GM11168 (cell line): Measurements from ENCODE around the gene ATP10A.
"Not testable (repeated sequence)": the region's sequence is repeated elsewhere in the genome, so short reads cannot be mapped to it uniquely, and the experiment has no call there.

Experiments
- in situ Hi-C: fragments of 300-500 bp; cut with MboI; formaldehyde crosslinking; loops from one replicate; pipeline ENCODE4 v1.12.0; 2022; ENCODE audit warnings: low sequenced_read_pairs; ENCODE audit not compliant: unreplicated experiment

ATP10A gene

GRCh38 chr15:25780479-25781255 lies 82.5 kb downstream of the ATP10A start:
- in situ Hi-C loops: no loop called here

DNA sequence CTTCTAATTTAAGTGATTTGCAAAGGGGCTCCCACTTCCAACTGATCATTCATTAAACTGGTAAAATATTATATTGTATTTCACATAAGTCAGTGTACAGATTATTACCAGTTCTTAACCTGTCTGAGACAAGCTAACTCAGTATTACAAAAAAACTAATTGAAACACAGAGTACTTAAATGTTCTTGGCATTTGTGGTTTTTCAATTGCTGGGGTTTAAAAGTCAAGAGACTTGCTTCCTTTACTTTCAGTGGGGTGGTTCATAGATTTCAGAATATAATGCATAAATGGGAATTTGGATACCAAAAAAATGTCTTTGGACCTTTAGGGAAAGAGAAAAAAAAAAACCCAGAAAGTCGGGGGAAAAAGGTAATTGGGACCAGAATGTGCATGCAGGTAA lies 85.0 kb downstream of the ATP10A start:
- in situ Hi-C loops: no loop called here

- in situ Hi-C loops: no loop called here
Measured at GRCh38 chr15:25777037-25777436, 86.1 kb downstream of the ATP10A start.

GRCh38 chr15:25776071-25776746 lies 86.9 kb downstream of the ATP10A start:
- in situ Hi-C loops: no loop called here

DNA sequence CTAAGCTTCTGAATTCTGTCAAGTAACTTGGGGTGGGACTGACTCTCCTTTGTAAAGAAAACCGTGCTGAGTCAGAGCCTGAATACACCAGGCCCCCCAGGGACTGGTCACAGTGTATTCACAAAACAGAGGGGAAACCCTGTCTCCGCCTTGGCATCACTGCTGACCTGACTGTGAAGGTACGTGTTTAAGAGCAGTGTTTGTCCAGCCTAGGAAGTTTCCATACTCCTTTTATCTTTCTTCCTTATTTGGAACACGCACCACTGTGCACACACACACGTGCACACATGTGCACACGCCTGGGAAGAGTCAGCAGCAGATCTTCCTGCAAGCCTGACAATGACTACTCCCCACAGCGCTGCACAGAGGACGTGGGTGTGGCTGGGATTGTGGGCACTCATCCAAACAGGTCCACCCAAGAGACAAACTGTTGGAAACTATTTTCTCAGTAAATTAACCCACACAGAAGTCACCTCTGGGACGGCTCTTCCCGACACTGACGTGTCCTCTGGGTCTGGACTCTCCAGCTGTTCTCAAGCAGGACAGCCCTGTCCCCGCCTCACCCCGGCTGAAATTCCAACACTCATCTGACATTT lies 87.7 kb downstream of the ATP10A start:
- in situ Hi-C loops: no loop called here

GRCh38 chr15:25774871-25775270 lies 88.3 kb downstream of the ATP10A start:
- in situ Hi-C loops: no loop called here

DNA sequence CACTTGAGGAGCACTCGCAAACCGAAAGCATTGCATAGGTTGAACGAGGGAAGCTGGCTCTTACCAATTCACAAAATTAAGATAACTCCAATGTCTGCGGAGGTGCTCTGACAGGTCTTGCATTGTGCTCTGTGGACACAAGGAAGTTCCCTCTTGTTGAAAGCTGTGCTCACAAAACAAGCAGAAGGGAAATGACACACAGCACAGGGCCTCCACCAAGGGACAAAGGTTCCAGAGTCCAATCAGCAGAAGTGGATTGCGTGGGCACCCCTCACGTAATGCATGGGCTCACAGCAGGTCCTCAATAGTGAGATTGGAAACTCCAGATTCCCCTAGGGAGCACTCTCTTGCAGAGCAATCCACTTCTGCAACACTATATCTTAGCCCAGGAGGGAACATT lies 89.9 kb downstream of the ATP10A start:
- in situ Hi-C loops: no loop called here

- in situ Hi-C loops: no loop called here
Measured at GRCh38 chr15:25772500-25772899, 90.6 kb downstream of the ATP10A start.

- in situ Hi-C loops: not testable (repeated sequence)
Measured at GRCh38 chr15:25771736-25772135, 91.4 kb downstream of the ATP10A start.

- in situ Hi-C loops: no loop called here
Measured at GRCh38 chr15:25771338-25771706, 91.8 kb downstream of the ATP10A start.

GRCh38 chr15:25770618-25771337 lies 92.3 kb downstream of the ATP10A start:
- in situ Hi-C loops: no loop called here

GRCh38 chr15:25770031-25770430 lies 93.1 kb downstream of the ATP10A start:
- in situ Hi-C loops: no loop called here

DNA sequence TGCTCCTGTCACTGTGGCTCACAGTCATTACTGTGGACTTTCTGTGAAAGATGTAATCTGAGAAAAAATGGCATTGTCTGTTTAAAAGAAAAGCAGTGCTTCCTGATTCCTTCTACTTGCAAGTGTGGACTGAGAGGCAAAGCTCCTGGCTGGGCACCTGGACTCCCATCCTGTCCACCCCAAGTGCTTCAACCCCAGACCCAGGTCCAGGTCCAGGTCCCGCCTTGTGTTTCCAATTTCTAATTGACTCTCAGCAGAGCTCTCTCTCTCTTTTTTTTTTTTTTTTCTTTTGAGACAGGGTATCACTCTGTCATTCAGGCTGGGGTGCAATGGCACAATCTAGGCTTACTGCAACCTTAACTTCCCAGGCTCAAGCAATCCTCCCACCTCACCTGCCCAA lies 94.9 kb downstream of the ATP10A start:
- in situ Hi-C loops: no loop called here

DNA sequence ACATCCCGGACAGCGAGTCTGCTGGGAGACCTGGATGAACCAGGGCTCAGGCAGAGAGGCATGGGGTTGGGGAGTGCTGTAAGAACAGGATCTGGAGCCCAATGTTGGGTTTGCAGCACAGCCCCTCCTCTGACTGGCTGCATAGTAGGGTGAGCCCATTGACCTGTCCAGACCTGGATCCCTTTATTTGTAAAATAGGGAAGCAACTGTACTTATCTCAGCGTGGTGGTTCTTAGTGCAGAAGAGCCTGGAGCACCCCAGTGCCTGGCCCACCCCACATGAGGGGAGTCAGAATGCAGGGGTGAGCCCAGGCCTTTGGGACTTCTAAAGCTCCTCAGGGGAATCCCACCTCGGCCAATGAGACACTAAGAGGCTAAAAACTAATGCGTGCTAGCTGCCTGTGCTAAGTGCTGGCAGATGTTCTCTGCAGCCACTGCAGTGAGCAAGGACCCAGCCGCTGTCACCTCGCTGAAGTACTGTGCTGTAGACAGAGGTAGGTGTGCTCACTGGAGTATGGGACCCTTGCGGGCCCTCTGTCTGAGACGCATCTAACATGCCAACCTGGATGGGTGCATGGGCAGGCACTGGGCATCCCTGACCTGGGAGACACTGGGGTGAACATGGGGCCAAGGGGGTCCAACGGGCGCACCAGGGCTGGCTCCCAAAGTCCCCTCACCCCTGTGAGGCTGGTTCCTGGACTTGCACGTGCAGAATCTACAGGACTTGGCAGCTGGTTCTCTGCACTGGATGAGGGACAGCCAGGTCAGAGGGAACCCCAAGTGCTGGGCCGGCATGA lies 95.6 kb downstream of the ATP10A start:
- in situ Hi-C loops: no loop called here

DNA sequence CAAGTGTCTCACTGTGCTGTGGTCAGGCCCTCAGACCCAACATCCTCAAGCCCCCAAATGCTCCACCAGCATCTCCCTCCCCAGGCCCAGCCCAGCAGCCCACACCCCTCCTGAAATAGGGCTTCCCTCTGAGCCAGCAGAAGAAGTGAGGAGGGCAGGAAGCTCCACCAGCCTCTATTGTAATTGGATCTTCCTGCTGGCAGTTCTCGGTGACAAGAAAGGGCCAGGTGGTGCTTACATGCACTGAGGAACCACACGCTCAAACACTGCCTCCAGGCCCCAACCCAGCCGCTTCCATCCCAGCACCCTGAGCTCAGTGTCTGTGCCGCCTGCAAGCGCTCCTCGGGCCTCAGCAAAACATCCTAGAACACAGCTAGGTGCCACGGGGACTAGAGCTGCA lies 96.7 kb downstream of the ATP10A start:
- in situ Hi-C loops: no loop called here

GRCh38 chr15:25764980-25765735 lies 98.0 kb downstream of the ATP10A start:
- in situ Hi-C loops: no loop called here

- in situ Hi-C loops: no loop called here
Measured at GRCh38 chr15:25763954-25764353, 99.2 kb downstream of the ATP10A start.

DNA sequence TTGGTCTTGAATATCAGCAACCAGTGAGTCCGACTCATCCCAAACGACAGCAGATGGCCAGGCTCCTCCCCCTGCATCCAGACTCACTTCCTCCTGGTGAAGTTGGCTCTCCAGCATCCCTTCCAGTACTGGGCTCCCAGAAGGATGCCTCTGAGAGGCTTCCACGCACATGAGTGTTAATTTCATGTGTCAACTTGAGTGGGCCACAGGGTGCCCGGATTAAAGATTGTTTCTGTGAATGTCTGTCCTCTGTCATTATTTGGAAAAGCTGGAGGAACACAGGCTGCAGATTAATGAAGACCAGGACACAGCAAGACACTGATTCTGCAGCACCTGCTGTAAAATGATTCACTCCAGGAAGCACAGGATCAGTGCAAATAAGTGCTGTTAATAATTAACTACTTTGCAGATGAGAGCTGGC lies 99.8 kb downstream of the ATP10A start:
- in situ Hi-C loops: no loop called here

- in situ Hi-C loops: no loop called here
Measured at GRCh38 chr15:25761971-25762662, 101.0 kb downstream of the ATP10A start.
